GM18909 (cell line): ENCODE measurements around the gene CDC42EP2.
A peak's percentile ranks its signal among the peaks of the same experiment; 100 is the strongest.

ENCODE experiments used
- ATAC-seq: cut with Tn5 transposase; IDR thresholded peaks from one replicate; pipeline ENCODE4 v1.9.1; 2021; ENCODE audit warnings: mild to moderate bottlenecking; ENCODE audit not compliant: unreplicated experiment, poor library complexity

CDC42EP2 gene

GRCh38 chr11:65314501-65315203 is at the start of gene CDC42EP2:
Gene CDC42EP2, plus strand, starts transcription at chr11:65314866. Its CDS starts 6,033 bp downstream, at chr11:65320899.
- ATAC-seq, result peak; percentile 80

- ATAC-seq, result no peak
Measured at GRCh38 chr11:65266210-65266609, 48.5 kb upstream of the CDC42EP2 start.

DNA sequence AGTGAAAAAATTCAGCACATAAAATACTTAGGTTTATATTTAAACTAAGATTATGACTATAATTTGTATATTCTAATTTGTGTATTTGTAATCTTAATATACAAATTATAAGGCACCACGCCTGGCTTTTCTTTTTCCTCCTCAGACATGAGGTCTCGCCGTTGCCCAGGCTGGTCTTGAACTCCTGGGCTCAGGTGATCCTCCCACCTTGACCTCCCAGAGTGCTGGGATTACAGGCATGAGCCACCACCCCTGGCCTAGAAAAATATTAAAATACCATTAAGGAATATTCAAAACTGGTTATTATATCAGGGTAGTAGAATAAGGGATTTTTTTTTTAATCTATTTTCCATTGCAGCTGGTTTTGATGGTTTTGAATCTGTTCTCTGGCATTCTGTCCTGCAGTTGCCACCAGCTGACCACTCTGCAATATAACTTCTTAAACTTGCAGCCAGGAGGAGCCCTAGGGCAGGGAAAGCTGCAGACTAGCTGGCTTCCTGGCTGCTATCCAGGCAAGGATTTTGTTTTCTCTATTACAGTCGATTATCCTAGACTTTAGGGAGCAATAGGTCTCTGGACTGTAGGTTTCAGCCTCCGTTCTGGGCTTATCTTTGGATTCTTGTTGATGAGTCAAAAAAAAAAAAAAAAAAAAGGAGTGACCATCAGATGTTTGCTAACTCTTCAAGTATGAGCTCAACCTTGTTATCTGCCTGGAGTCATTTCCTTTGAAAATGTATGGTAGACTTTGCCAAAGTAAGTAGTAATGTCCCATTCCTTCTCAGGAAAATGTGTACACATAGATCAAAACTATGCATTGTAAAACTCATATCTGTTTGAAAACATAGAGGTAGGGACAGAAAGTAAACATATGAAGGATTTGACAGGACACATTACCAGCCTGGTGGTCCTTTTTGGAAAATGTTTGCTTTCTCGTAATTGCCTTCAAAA is 39.7 kb upstream of the CDC42EP2 start:
- ATAC-seq, result no peak

- no peak for ATAC-seq
Measured at GRCh38 chr11:65275906-65276305, 38.8 kb upstream of the CDC42EP2 start.

GRCh38 chr11:65277631-65278277 is 36.9 kb upstream of the CDC42EP2 start:
- no peak for ATAC-seq

DNA sequence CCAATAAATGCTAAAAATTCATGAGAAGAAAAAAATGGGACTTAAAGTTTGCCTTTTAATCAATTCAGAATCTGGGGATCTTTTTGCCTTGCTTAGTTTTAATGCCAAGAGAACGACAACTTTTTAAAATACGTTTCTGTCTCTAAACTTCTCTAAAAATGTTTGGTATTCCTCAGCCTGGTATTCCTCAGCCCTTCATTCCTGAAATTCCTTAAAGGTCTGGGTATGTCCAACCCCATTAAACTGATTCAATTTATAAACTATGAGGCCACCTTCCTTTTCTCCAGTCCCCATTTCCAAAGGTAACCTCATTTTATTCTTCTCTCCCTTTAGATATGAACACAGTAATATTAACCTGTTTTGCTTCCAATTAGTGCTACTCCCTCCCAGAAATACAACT is 36.3 kb upstream of the CDC42EP2 start:
- ATAC-seq, result no peak

DNA sequence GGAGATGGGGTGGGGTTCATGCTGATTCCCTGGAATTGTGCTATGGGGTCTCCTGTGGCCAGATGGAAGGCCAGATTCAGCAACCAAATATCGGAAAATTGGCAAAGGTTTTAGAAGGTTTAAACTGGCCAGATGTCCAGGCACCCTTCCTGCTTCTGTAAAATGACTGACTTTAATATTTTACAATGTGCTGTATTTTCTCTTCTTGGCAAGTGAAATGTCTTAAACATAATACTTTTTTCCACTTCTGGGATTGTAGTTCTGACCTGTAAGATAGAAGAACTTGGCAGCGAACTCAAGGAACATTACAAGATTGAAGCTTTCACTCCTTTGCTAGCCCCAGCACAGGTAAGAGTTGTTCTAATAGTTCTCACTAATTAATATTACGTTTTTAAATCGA is 35.4 kb upstream of the CDC42EP2 start:
- ATAC-seq, result no peak

DNA sequence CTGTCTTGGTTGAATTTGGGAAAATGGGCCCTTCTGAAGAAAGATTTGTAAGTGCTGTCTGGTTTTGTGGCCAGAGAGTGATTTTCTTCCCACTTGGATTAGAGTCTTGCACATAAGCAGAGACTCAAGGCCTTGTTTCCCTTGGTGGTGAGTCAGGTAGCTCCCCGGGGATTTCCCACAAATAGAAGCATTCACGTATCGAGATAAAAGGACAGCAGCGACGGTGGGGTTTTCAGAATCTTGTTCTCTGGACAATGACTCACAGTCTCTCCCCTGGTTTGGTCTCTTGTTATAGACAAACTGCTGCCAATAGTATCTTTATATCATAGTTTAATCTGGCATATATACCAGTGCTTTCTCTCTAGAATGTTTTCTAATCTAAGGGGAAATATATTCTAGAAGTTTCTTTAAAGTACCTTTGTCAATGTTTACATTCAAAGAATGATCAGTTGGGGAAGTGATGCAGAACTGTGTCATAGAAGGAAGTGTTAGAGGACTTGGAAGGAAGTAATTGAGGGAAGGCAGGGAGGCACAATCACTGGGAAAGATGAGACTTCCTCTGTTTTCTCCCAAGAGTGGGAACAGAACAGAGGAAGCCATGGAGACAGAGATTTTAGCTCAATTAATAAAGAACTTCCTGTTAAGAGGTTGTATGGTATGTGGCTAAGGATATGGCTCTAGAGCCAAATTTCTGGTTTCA is 34.8 kb upstream of the CDC42EP2 start:
- no peak for ATAC-seq

DNA sequence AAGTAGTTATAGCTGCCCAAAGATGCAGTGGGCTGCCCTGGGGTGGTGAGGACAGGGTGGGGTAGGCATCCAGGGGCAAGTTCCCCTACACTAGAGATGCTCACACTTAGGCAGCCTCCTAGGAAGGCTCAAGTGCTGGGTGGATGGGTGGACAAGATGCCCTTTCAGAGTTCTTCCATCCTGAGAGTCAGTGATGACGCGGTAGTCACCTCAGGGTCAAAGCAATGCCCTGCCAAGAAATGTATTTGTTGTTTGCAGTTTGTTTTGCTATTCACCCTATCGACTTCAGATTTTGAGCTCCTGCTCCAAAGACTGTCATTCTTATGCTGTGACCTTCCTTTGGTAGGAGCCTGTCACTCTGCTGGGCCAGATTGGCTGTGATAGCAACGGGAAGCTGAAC is 34.0 kb upstream of the CDC42EP2 start:
- ATAC-seq, result no peak

GRCh38 chr11:65286686-65287085 is 28.0 kb upstream of the CDC42EP2 start:
- no peak for ATAC-seq

GRCh38 chr11:65287601-65288000 is 27.1 kb upstream of the CDC42EP2 start:
- no peak for ATAC-seq

- ATAC-seq, result no peak
Measured at GRCh38 chr11:65288706-65289536, 25.7 kb upstream of the CDC42EP2 start.

GRCh38 chr11:65290448-65291165 is 24.1 kb upstream of the CDC42EP2 start:
- no peak for ATAC-seq

GRCh38 chr11:65291613-65292012 is 23.1 kb upstream of the CDC42EP2 start:
- no peak for ATAC-seq

DNA sequence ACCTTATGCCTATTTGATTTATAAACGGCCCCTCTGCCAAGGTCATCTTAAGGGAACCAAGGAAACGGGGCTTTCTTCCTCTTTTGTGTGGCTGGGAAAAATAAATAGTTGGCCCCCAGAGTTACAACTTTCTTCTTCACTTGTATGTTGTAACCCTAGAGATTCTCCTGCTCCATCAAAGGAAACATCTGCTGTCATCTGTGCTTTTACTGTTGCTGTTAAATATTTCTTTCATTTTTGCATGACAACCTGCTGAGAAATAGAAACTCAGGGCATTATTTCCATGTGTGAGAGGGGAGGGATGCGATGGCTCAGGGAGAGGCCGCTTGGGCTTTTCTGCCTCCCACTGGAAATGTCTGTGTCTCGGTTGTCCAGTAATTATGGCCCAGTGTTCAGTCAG is 21.8 kb upstream of the CDC42EP2 start:
- no peak for ATAC-seq

DNA sequence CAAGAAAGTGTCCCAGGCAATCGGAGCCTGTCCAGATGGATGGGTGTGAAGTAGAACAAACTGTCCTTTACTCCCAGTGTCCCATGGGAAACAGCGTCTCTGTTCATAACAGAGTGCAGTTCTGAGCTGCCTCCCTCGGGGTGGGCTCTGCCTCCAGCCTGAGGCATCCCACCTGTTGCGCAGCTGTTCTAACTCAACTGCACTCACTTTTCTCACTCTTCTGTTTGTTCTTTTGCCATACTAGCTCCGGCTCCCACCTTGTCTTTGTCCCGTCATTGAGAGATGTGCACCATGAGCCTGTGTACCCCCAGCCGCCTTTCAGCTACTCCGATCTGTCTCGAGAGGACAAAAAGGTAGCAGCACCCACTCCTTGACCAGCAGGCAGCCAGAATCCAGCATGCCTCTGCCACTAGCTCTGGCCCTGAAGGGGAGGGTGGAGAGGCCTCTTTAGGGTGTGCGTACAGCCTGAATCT is 20.7 kb upstream of the CDC42EP2 start:
- ATAC-seq, result no peak

GRCh38 chr11:65295001-65295400 is 19.7 kb upstream of the CDC42EP2 start:
- ATAC-seq, result no peak

DNA sequence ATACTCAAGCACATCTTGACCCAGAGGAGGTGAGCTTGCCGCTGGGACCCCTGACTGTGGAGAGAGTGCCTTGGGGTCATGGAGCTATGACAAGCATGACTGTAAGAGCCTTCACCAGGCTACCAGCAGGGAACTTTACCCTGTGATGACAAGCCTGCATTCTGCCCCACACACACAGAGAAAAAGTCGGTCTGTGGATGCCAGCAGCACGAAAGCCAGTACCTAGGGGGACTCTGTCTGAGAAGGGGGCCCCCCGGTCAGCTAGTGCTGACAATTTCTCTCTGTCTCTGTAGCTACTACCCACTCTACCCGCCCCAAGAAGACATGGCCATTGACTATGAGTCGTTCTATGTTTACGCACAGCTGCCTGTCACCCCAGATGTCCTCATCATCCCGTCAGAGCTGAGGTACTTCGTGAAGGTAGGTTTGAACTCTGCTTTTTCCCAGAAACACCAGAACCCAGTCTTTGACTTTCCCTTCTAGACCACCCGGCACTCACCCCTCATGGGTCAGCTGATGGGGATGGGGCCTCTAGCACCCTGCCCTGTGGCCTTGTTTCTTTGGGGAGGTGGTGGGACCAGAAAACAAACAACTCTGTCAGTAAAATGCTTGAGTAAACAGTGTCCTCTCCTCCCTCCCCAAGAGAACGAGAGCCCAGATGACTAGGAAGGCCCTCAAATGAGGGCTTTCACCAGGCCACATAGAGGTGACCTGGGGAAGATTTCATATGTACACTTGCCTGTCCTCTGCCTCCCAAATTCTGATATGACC is 18.9 kb upstream of the CDC42EP2 start:
- ATAC-seq, result no peak
